HG03139 (cell line): ENCODE data around the gene FZD1.

ENCODE experiments used
- ATAC-seq: cut with Tn5 transposase; IDR thresholded peaks from one replicate; pipeline ENCODE4 v1.9.1; 2021; ENCODE audit not compliant: unreplicated experiment

FZD1 gene

DNA sequence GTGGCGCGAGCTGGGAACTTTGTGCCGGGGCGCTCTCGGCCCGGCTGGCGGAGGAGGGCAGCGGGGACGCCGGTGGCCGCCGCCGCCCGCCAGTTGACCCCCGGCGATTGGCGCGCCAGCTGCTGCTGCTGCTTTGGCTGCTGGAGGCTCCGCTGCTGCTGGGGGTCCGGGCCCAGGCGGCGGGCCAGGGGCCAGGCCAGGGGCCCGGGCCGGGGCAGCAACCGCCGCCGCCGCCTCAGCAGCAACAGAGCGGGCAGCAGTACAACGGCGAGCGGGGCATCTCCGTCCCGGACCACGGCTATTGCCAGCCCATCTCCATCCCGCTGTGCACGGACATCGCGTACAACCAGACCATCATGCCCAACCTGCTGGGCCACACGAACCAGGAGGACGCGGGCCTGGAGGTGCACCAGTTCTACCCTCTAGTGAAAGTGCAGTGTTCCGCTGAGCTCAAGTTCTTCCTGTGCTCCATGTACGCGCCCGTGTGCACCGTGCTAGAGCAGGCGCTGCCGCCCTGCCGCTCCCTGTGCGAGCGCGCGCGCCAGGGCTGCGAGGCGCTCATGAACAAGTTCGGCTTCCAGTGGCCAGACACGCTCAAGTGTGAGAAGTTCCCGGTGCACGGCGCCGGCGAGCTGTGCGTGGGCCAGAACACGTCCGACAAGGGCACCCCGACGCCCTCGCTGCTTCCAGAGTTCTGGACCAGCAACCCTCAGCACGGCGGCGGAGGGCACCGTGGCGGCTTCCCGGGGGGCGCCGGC, 870 bp downstream of the FZD1 start:
- peak; percentile 38 for ATAC-seq

DNA sequence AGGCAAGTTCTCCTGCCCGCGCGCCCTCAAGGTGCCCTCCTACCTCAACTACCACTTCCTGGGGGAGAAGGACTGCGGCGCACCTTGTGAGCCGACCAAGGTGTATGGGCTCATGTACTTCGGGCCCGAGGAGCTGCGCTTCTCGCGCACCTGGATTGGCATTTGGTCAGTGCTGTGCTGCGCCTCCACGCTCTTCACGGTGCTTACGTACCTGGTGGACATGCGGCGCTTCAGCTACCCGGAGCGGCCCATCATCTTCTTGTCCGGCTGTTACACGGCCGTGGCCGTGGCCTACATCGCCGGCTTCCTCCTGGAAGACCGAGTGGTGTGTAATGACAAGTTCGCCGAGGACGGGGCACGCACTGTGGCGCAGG, 1.4 kb downstream of the FZD1 start:
- no peak for ATAC-seq

- no peak for ATAC-seq
These were observed 1.9 kb downstream of the FZD1 start for GRCh38 chr7:91266067-91266688.

DNA sequence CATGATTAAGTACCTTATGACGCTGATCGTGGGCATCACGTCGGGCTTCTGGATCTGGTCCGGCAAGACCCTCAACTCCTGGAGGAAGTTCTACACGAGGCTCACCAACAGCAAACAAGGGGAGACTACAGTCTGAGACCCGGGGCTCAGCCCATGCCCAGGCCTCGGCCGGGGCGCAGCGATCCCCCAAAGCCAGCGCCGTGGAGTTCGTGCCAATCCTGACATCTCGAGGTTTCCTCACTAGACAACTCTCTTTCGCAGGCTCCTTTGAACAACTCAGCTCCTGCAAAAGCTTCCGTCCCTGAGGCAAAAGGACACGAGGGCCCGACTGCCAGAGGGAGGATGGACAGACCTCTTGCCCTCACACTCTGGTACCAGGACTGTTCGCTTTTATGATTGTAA, 2.5 kb downstream of the FZD1 start:
- no peak for ATAC-seq

GRCh38 chr7:91267171-91267955, 3.1 kb downstream of the FZD1 start:
- ATAC-seq, result no peak

DNA sequence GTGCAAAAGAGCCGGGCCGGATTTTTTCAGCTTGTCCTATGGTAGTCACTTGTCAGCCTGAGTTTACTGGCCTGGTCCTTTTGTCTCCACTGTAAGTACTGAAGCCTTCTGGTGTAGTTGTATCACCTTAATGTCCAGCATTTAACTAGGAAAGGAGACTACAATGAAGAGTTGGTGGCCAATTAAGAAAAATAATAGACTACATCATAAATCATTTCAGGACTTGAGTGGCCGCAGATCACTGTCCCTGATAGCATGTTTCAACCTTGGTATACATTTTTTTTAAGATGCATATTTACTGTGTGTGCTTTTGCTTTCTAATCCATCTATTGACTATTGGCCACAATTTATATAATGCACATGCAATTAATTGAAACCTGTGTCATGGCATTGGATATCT, 6.1 kb downstream of the FZD1 start:
- no peak for ATAC-seq

DNA sequence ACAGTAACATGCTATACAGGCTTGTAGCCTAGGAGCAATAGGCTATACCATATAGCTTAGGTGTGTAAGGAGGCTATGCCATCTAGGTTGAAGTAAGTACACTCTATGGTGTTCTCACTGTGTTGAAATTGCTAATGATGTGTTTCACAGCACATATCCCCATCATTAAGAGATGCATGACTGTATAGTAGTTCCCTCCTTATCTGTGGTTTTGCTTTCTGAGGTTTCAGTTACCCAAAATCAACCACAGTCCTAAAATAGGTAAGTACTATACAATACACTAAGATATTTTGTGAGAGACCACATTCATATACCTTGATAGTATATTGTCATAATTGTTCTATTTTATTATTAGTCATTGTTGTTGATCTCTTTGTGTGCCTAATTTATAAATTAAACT, 12.7 kb downstream of the FZD1 start:
- ATAC-seq, result peak; percentile 89

GRCh38 chr7:91280185-91280584, 16.0 kb downstream of the FZD1 start:
- no peak for ATAC-seq

GRCh38 chr7:91280604-91281003, 16.4 kb downstream of the FZD1 start:
- ATAC-seq, result no peak

DNA sequence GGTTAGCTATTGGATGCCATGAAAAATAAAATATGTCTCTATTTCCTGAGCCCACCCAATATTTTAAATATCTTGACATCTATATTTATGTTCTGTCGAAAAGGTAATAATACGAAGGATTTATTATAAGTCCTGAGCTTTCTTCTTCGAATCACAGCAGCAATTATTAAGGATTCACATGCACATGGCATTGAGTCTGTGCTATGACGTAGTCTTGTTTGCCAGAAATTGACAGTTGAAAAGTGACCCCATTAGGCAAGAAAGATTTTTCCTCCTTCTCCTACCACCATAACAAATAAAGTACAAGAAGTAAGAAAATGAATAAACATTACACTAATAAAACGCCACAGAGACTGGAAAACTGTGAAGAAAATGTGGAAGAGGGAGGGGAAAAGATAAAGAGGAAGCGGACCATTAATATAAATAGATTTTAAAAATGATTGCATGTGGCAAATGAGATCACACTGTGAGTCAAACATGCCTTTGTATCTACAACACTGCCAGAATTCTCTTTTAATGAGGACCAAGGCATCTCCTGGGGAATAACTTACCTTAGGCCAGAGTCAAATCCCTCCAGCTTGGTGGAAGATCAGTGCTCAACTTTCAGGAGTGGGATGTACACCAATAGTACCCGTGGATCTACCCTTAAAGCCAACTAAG, 21.6 kb downstream of the FZD1 start:
- ATAC-seq, result no peak

GRCh38 chr7:91286432-91286831, 22.2 kb downstream of the FZD1 start:
- ATAC-seq, result no peak

DNA sequence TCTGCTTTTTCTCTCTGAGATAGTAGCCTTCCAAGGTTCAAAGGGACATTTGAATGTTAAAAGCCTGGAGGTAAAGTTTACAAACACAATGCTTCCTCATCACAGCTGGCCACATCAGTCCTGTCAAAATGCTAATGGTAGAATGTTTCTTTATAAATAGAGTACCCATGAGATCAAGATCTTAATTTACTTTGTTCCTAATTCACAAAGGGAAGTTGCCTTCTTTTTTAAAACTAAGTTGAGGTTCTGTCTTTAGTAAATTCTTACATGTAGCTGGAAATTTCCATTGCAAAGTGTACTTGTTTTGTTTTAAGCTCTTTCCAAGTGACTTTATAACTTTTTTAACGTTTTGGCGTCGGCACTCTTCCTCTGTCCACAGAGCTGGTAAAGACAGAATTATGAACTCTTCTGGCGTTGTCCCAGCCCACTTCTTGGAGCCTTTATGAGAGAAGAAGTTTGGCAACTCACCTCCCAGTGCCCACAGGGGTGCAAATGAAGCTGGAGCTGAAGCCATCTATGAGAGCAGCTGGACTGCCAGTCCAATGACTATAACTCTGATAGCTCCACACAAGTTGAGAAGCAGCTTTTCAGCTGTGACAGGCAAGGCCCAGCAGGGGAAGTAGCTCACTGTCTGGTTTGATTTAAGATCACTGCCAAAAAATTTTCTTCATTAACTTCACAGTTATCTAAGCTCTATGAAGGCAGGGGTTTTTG, 23.3 kb downstream of the FZD1 start:
- ATAC-seq, result no peak

GRCh38 chr7:91288208-91288824, 24.1 kb downstream of the FZD1 start:
- peak; percentile 67 for ATAC-seq

- no peak for ATAC-seq
These were observed 25.5 kb downstream of the FZD1 start for GRCh38 chr7:91289633-91290254.

GRCh38 chr7:91291302-91291701, 27.1 kb downstream of the FZD1 start:
- ATAC-seq, result no peak

- ATAC-seq, result no peak
These were observed 27.7 kb downstream of the FZD1 start for GRCh38 chr7:91291902-91292301.

DNA sequence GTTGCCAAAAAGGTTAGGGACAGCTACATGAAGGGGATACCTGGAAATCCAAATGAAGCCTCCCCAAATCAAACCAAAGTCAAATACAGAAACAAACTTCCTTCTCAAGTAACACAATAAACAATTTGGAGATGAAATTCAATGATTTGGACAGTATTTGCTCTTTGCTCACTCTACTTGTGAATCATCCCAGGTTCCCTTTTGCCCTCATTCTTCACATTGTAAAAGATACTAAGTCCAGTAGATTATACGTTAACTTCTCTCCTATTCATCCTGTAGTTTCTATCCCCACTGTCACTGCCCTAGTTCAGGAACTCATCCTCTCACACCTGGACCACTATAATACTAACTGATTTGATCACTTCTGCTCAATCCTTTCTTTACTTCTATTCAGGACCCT, 28.3 kb downstream of the FZD1 start:
- ATAC-seq, result no peak

- no peak for ATAC-seq
These were observed 28.9 kb downstream of the FZD1 start for GRCh38 chr7:91293136-91293535.

GRCh38 chr7:91293840-91294239, 29.6 kb downstream of the FZD1 start:
- ATAC-seq, result no peak

DNA sequence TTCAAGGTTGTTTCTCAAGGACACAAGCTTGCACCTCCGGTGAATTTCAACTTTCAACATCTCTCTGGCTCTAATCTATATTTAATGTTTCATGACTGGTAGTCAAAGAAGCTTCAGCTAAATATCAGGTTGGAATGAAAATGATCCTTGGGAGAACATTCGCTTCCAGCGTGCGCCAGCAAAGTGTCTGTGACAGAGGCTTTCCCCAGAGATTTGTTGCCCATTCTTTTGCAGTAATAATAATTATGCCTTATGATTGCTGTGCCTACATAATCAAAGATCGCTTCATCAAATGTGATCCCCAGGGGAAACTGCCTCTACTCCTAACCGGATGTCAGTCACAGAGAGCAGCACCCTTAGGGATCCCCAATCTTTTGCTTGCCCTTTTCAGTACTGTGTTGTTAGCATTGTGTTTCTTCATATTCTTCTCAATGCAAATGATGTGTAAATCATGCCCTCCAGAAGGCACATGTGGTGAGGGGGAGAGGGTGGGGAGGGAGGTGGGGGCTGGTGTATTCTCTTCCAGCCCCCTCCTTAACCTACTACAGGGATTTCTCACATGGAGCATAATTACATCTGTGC, 30.5 kb downstream of the FZD1 start:
- no peak for ATAC-seq
